Mesendoderm (in vitro differentiated cells): ENCODE results near the gene WDR36.
A peak's percentile ranks its signal among the peaks of the same experiment; 100 is the strongest.

Experiments
- DNase-seq: peaks from one replicate; pipeline ENCODE4 v3.0.0; 2013
- H2AK5ac ChIP-seq: 2 replicates; pipeline ENCODE4 v1.6.1; 2013; ENCODE audit warnings: low read length, inconsistent platforms
- H2BK120ac ChIP-seq: 2 replicates; pipeline ENCODE4 v1.6.1; 2013; ENCODE audit warnings: low read depth, mild to moderate bottlenecking, low read length, moderate library complexity, mixed read lengths
- H2BK15ac ChIP-seq: replicated peaks from 2 replicates; pipeline ENCODE4 v1.6.1; 2013; ENCODE audit warnings: low read depth, mild to moderate bottlenecking, moderate library complexity
- H2BK5ac ChIP-seq: 2 replicates; pipeline ENCODE4 v1.6.1; 2013; ENCODE audit warnings: low read length, inconsistent platforms
- H3K18ac ChIP-seq: 2 replicates; pipeline ENCODE4 v1.6.1; 2013; ENCODE audit warnings: mild to moderate bottlenecking, low read length, mixed read lengths
- H3K23ac ChIP-seq: one replicate; pipeline ENCODE4 v1.6.1; 2013; ENCODE audit warnings: low read length
- H3K27ac ChIP-seq: 2 replicates; pipeline ENCODE4 v1.5.1; 2013; ENCODE audit warnings: low read depth, mild to moderate bottlenecking, inconsistent platforms, low read length, moderate library complexity
- H3K27me3 ChIP-seq: 2 replicates; pipeline ENCODE4 v1.6.1; 2013; ENCODE audit warnings: low read length, control low read depth, mild to moderate bottlenecking, inconsistent platforms; ENCODE audit not compliant: insufficient read depth, poor library complexity
- H3K36me3 ChIP-seq: 2 replicates; pipeline ENCODE4 v1.6.1; 2013; ENCODE audit warnings: low read length, inconsistent platforms; ENCODE audit not compliant: control insufficient read depth, insufficient read depth
- H3K4ac ChIP-seq: one replicate; pipeline ENCODE4 v1.6.1; 2013; ENCODE audit warnings: low read depth, mild to moderate bottlenecking, low read length, moderate library complexity
- H3K4me1 ChIP-seq: 2 replicates; pipeline ENCODE4 v1.6.1; 2013; ENCODE audit warnings: low read depth, low read length, inconsistent platforms; ENCODE audit not compliant: control insufficient read depth
- H3K4me2 ChIP-seq: 2 replicates; pipeline ENCODE4 v1.6.1; 2013; ENCODE audit warnings: low read length
- H3K4me3 ChIP-seq: 2 replicates; pipeline ENCODE4 v1.5.1; 2013; ENCODE audit warnings: mild to moderate bottlenecking, low read length
- H3K56ac ChIP-seq: one replicate; pipeline ENCODE4 v1.6.1; 2013; ENCODE audit warnings: low read length
- H3K79me1 ChIP-seq: 2 replicates; pipeline ENCODE4 v1.6.1; 2013; ENCODE audit warnings: low read length, inconsistent platforms
- H3K79me2 ChIP-seq: 2 replicates; pipeline ENCODE4 v1.6.1; 2013; ENCODE audit warnings: mild to moderate bottlenecking, low read length; ENCODE audit not compliant: control insufficient read depth, insufficient read depth
- H3K9ac ChIP-seq: 2 replicates; pipeline ENCODE4 v1.6.1; 2013; ENCODE audit warnings: low read length, inconsistent platforms
- H4K5ac ChIP-seq: one replicate; pipeline ENCODE4 v1.6.1; 2013; ENCODE audit warnings: low read length
- H4K8ac ChIP-seq: one replicate; pipeline ENCODE4 v1.6.1; 2013; ENCODE audit warnings: low read depth, mild to moderate bottlenecking, control low read depth, low read length, moderate library complexity
- WGBS: extraction: QIAGEN DNeasy Blood & Tissue Kit; methylation state at CpG from one replicate; pipeline ENCODE4 v1.1.7; 2013; ENCODE audit warnings: low lambda C conversion rate, missing lambda C conversion rate; ENCODE audit not compliant: insufficient coverage; ENCODE audit errors: extremely low coverage; 5-methylcytosine and 5-hydroxymethylcytosine counted together

The WDR36 gene

DNA sequence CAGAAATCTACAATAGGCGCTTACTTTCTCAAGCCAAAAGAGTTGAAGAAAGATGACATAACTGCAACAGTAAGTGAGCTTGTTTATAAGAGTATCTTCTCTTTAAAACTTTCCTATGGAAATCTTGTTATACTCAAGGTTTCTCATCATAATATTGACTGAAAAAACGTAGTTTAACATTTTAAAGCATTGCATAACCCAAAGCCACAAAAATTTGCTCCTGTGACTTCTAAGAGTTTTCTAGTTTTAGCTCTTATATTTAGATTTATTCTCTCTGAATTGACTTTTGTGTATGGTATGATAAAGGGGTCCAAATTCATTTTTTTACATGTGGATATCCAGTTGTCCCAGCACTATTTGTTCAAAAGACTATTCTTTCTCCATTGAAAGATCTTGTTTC lies 15.2 kb downstream of the WDR36 start:
- Histone ChIP-seq H4K8ac (no peak overlapping the region), H2BK15ac (no peak overlapping the region), H3K4me1 (no peaks in the 10 kb centered on the region), H3K79me1 (no peaks in the 10 kb centered on the region), H2BK5ac (no peak overlapping the region), H2BK120ac (no peak overlapping the region), H3K9ac (no peak overlapping the region), H3K36me3 (peaks cover 3% of the 10 kb centered on the region), H3K27me3 (no peaks in the 10 kb centered on the region), H3K4ac (no peak overlapping the region), H3K56ac (no peak overlapping the region), H2AK5ac (no peak overlapping the region), H3K27ac (no peak overlapping the region), H3K18ac (no peak overlapping the region), H4K5ac (no peak overlapping the region), H3K79me2 (no peaks in the 10 kb centered on the region), H3K23ac (no peak overlapping the region), H3K4me3 (no peak overlapping the region), H3K4me2 (no peak overlapping the region)
- no peak for DNase-seq
- no CpG with 5 or more reads among the region's 2 CpGs for WGBS

DNA sequence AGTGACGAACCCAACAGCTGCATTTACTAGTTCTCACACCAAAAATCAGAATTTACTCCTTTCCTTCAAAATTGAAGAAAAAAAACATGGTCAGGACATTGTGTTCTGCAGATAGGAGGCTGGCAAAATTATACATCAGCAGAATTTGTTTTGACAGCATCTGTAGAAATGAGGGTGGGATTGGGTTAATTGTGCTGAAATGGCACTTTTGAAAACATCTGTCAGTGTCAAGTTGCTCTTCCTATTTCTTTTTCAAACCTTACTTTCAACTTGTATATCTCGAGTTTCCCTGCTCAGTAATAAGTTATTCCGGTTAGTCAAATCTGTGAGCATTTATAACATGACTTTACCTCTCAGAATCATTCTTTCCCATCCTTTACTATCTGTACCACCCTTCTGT lies 19.8 kb downstream of the WDR36 start:
- Histone ChIP-seq H3K4me2 (no peak overlapping the region), H3K4me1 (no peaks in the 10 kb centered on the region), H2AK5ac (no peak overlapping the region), H3K9ac (no peak overlapping the region), H2BK5ac (no peak overlapping the region), H3K23ac (no peak overlapping the region), H3K4ac (no peak overlapping the region), H3K79me1 (no peaks in the 10 kb centered on the region), H3K56ac (no peak overlapping the region), H3K79me2 (no peaks in the 10 kb centered on the region), H3K36me3 (no peaks in the 10 kb centered on the region), H3K4me3 (no peak overlapping the region), H3K18ac (no peak overlapping the region), H4K8ac (no peak overlapping the region), H4K5ac (no peak overlapping the region), H3K27me3 (no peaks in the 10 kb centered on the region), H2BK15ac (no peak overlapping the region), H3K27ac (no peak overlapping the region), H2BK120ac (no peak overlapping the region)
- DNase-seq, result no peak
- WGBS, result no CpG with 5 or more reads among the region's 3 CpGs

DNA sequence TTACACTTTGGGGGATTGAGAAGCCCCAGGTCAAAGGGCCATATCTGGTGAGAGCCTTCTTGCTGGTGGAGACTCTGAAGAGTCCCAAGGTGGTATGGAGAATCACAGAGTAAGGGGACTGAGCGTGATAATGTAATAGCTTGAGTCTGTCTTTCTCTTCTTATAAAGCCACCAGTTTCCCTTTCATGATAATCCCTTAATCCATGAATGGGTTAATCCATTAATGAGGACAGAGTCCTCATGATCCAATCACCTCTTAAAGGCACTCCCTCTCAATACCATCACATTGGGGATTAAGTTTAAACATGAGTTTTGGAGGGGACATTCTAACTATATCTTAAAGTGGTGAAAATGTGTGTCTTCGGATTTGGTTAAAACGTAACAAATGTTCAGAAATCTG lies 21.5 kb downstream of the WDR36 start:
- H3K4me1 ChIP-seq, result peaks cover 2% of the 10 kb centered on the region
- H3K18ac ChIP-seq, result no peak overlapping the region
- no peak overlapping the region for H3K27ac ChIP-seq
- no peak overlapping the region for H2BK5ac ChIP-seq
- H2AK5ac ChIP-seq, result no peak overlapping the region
- H3K23ac ChIP-seq, result no peak overlapping the region
- no peak overlapping the region for H4K5ac ChIP-seq
- H3K27me3 ChIP-seq, result no peaks in the 10 kb centered on the region
- no peak overlapping the region for H3K4me2 ChIP-seq
- H2BK15ac ChIP-seq, result no peak overlapping the region
- no peak overlapping the region for H4K8ac ChIP-seq
- H3K79me1 ChIP-seq, result no peaks in the 10 kb centered on the region
- no peak overlapping the region for H2BK120ac ChIP-seq
- H3K9ac ChIP-seq, result no peak overlapping the region
- H3K4me3 ChIP-seq, result no peak overlapping the region
- no peak for DNase-seq
- no peak overlapping the region for H3K4ac ChIP-seq
- H3K79me2 ChIP-seq, result no peaks in the 10 kb centered on the region
- H3K36me3 ChIP-seq, result no peaks in the 10 kb centered on the region
- no peak overlapping the region for H3K56ac ChIP-seq
- no CpG with 5 or more reads among the region's 3 CpGs for WGBS

DNA sequence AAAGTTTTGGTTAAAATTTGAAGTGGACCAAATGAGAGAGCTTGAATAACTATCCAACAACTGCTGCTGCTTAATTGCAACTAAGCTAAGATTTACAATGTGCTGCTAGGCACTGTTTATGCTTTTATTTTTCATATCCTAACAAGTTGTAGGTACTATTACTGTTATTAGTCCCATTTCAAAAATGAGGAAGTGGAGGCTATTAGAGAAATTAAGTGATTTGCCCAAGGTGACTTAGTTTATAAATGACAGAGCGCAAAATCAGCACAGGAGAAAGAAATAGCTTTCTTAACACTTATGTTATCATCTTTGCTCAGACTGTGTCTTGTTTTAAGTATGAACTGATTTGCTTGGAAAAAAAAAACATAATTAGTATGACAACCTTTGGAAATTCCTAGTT lies 23.1 kb downstream of the WDR36 start:
- peaks cover 2% of the 10 kb centered on the region for H3K4me1 ChIP-seq
- no peak overlapping the region for H4K8ac ChIP-seq
- no peak overlapping the region for H3K23ac ChIP-seq
- WGBS, result no CpG with 5 or more reads among the region's 1 CpG
- H3K79me2 ChIP-seq, result no peaks in the 10 kb centered on the region
- H3K27ac ChIP-seq, result no peak overlapping the region
- H3K56ac ChIP-seq, result no peak overlapping the region
- H3K9ac ChIP-seq, result no peak overlapping the region
- no peak overlapping the region for H3K4me2 ChIP-seq
- no peak overlapping the region for H2BK5ac ChIP-seq
- DNase-seq, result no peak
- H3K18ac ChIP-seq, result no peak overlapping the region
- H3K27me3 ChIP-seq, result no peaks in the 10 kb centered on the region
- H2BK120ac ChIP-seq, result no peak overlapping the region
- H3K79me1 ChIP-seq, result no peaks in the 10 kb centered on the region
- no peaks in the 10 kb centered on the region for H3K36me3 ChIP-seq
- H3K4me3 ChIP-seq, result no peak overlapping the region
- H2AK5ac ChIP-seq, result no peak overlapping the region
- no peak overlapping the region for H2BK15ac ChIP-seq
- no peak overlapping the region for H3K4ac ChIP-seq
- no peak overlapping the region for H4K5ac ChIP-seq

DNA sequence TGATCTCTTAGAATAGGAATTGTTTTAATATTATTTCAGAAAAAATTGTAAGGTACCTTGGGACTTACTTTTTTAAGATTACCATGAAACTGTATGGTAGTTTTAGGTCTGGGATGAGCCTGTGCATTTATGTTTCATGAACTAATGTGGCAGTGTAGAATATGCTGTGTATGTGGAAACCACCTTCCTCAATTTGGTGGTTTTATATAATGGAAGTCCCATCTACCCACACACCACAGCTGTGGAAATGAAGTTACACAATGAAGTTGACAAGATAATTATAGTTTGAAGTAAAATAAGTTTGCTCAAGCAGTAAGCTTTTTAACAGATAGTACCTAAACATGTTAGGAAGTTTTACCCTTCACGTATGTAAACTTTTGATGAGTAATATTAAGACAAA lies 24.4 kb downstream of the WDR36 start:
- H4K5ac ChIP-seq, result no peak overlapping the region
- DNase-seq, result no peak
- H3K79me2 ChIP-seq, result no peaks in the 10 kb centered on the region
- no peak overlapping the region for H3K9ac ChIP-seq
- no peak overlapping the region for H2BK5ac ChIP-seq
- H3K56ac ChIP-seq, result no peak overlapping the region
- H2AK5ac ChIP-seq, result no peak overlapping the region
- H3K23ac ChIP-seq, result no peak overlapping the region
- H3K79me1 ChIP-seq, result no peaks in the 10 kb centered on the region
- no peaks in the 10 kb centered on the region for H3K27me3 ChIP-seq
- no peak overlapping the region for H2BK15ac ChIP-seq
- H3K4me1 ChIP-seq, result peaks cover 2% of the 10 kb centered on the region
- H3K27ac ChIP-seq, result no peak overlapping the region
- H3K4me3 ChIP-seq, result no peak overlapping the region
- H3K4me2 ChIP-seq, result no peak overlapping the region
- H3K4ac ChIP-seq, result no peak overlapping the region
- H3K36me3 ChIP-seq, result no peaks in the 10 kb centered on the region
- no peak overlapping the region for H4K8ac ChIP-seq
- no peak overlapping the region for H2BK120ac ChIP-seq
- WGBS, result no CpG with 5 or more reads among the region's 1 CpG
- H3K18ac ChIP-seq, result no peak overlapping the region

DNA sequence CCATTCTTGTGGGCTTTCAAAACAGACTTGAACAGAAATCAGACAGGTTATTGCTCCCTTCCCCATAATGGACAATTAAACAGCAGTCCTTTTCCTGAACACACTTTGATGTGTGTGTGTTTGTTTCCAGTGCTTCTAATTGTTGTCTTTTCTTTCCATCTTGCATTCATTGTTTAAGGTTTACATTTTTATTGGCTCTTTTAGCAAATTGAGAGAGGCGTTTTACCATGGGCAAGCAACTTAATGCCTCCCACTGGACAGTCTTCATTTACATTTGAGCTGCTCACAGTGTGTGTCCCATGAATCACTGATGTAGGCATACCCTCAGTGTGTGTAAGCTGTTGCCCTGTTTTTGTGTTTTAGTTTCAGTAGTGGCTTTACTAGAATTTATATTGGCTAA lies 25.0 kb downstream of the WDR36 start:
- Histone ChIP-seq H3K36me3 (no peaks in the 10 kb centered on the region), H4K5ac (no peak overlapping the region), H3K18ac (no peak overlapping the region), H3K4me2 (no peak overlapping the region), H2AK5ac (no peak overlapping the region), H3K79me1 (no peaks in the 10 kb centered on the region), H4K8ac (no peak overlapping the region), H3K4ac (no peak overlapping the region), H3K27me3 (no peaks in the 10 kb centered on the region), H3K4me1 (peaks cover 2% of the 10 kb centered on the region), H3K79me2 (no peaks in the 10 kb centered on the region), H3K4me3 (no peak overlapping the region), H3K56ac (no peak overlapping the region), H2BK15ac (no peak overlapping the region), H3K27ac (no peak overlapping the region), H2BK5ac (no peak overlapping the region), H3K9ac (no peak overlapping the region), H2BK120ac (no peak overlapping the region), H3K23ac (no peak overlapping the region)
- DNase-seq, result peak; percentile 30
- no CpG with 5 or more reads among the region's 1 CpG for WGBS
